CD8-positive, alpha-beta memory T cell (primary cell): ENCODE measurements around the gene PYCARD. TPM values are rescaled to one million over a fixed set of nuclear protein-coding genes. Genes with fewer than 3 reads are reported as not detected.
"Not testable (repeated sequence)": the region's sequence is repeated elsewhere in the genome, so short reads cannot be mapped to it uniquely, and the experiment has no call there.

Experiments used
- CTCF ChIA-PET: fragments of 350-600 bp; sonication (Branson Sonifier 250); formaldehyde crosslinking; loops from one replicate; lab custom pipeline; 2021; ENCODE audit warnings: antibody characterized with exemption; lab: Charles Lee
- POLR2A ChIA-PET: fragments of 350-600 bp; sonication (Branson Sonifier 250); formaldehyde crosslinking; loops from one replicate; lab custom pipeline; 2021; ENCODE audit warnings: antibody characterized with exemption; lab: Charles Lee
- DNase-seq, 5 donors: peaks; one replicate each; pipeline versions ENCODE4 v3.0.0 to v3.0.0-alpha.2; 2020 to 2022; ENCODE audit warnings: mixed read lengths in 1 of 5
- H3K27ac ChIP-seq: one replicate; pipeline ENCODE4 v1.7.0; 2013; ENCODE audit warnings: low read depth, mild to moderate bottlenecking, low read length, moderate library complexity
- H3K27me3 ChIP-seq: 2 replicates; pipeline ENCODE4 v1.7.0; 2013; ENCODE audit warnings: low read length, mild to moderate bottlenecking; ENCODE audit not compliant: insufficient read depth, poor library complexity, severe bottlenecking
- H3K36me3 ChIP-seq: 2 replicates; pipeline ENCODE4 v1.7.0; 2013; ENCODE audit warnings: mild to moderate bottlenecking, low read length, moderate library complexity; ENCODE audit not compliant: insufficient read depth
- H3K4me1 ChIP-seq: 2 replicates; pipeline ENCODE4 v1.7.0; 2013; ENCODE audit warnings: mild to moderate bottlenecking, low read length, moderate library complexity; ENCODE audit not compliant: insufficient read depth
- H3K4me3 ChIP-seq: 2 replicates; pipeline ENCODE4 v1.7.0; 2013; ENCODE audit warnings: mild to moderate bottlenecking, low read length
- H3K9me3 ChIP-seq: 2 replicates; pipeline ENCODE4 v1.7.0; 2013; ENCODE audit warnings: mild to moderate bottlenecking, low read length
- H3K27ac Mint-ChIP-seq, 8 donors: one replicate each; pipeline ENCODE4 v1.8.0; 2020 to 2021; ENCODE audit warnings: mixed read lengths in 8 of 8, mild to moderate bottlenecking in 6 of 8, inconsistent platforms in 3 of 8, moderate library complexity in 3 of 8
- H3K27me3 Mint-ChIP-seq, 2 donors: one replicate each; pipeline ENCODE4 v1.8.0; 2020 to 2021; ENCODE audit warnings: mixed read lengths in 2 of 2, mild to moderate bottlenecking in 1 of 2, moderate library complexity in 1 of 2
- H3K36me3 Mint-ChIP-seq, 3 donors: one replicate each; pipeline ENCODE4 v1.8.0; 2020 to 2021; ENCODE audit warnings: mixed read lengths in 3 of 3, inconsistent platforms in 1 of 3, mild to moderate bottlenecking in 1 of 3
- H3K4me1 Mint-ChIP-seq, 3 donors: one replicate each; pipeline ENCODE4 v1.8.0; 2020 to 2021; ENCODE audit warnings: mixed read lengths in 3 of 3, inconsistent platforms in 1 of 3, mild to moderate bottlenecking in 1 of 3
- H3K4me3 Mint-ChIP-seq, 7 donors: one replicate each; pipeline ENCODE4 v1.8.0; 2020 to 2021; ENCODE audit warnings: mixed read lengths in 7 of 7, mild to moderate bottlenecking in 6 of 7, moderate library complexity in 4 of 7, inconsistent platforms in 2 of 7
- H3K9me3 Mint-ChIP-seq, 5 donors: one replicate each; pipeline ENCODE4 v1.8.0; 2020 to 2022; ENCODE audit warnings: mixed read lengths in 5 of 5, mild to moderate bottlenecking in 3 of 5, moderate library complexity in 2 of 5, inconsistent platforms in 1 of 5
- polyA plus RNA-seq: library from polyadenylated mRNA; unstranded; fragments of 300-500 nt; fragmentation: Illumina TruSeq; gene quantifications from one replicate; pipeline ENCODE4 v1.2.3, GENCODE V29; 2021
- total RNA-seq, 2 experiments: library from RNA; stranded (reverse); gene quantifications; one replicate each; pipeline ENCODE4 v1.2.3, GENCODE V29; 2021

Gene PYCARD
- total and polyA plus RNA-seq, 3 experiments from 2014 or later, result 4.5 to 77.8 (median 5.9) TPM

DNA sequence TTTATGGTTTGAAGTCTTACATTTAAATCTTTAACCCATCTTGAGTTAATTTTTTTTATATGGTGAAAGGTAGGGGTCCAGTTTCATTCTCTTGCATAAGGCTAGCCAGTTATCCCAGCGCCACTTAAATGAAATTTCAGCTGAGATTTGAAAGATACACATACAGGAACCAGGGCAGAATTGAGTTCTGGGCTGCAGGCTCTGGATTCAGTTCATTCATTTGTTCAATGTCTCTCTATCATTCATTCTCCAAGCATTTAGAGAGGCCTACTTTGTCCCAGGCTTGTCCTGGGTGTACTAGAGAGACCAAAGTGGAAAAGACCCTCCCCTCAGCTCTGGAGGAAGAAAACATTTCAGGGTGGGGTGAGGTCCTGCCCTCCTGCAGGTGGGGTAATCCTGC lies 10.8 kb upstream of the PYCARD start:
- Histone ChIP-seq H3K27ac (no peak overlapping the region), H3K36me3 (no peaks in the 10 kb centered on the region), H3K4me3 (no peak overlapping the region), H3K4me1 (peaks cover 20% of the 10 kb centered on the region), H3K9me3 (no peaks in the 10 kb centered on the region), H3K27me3 (peaks cover 31% of the 10 kb centered on the region)
- peaks cover 35 to 37% of the 10 kb centered on the region in 2 donors for H3K27me3 Mint-ChIP-seq
- H3K9me3 Mint-ChIP-seq, result no peaks in the 10 kb centered on the region
- POLR2A ChIA-PET, result interaction anchor here (2.3 kb wide), 1 partner anchor 11 kb away, joined by 6 read pairs; the partner anchor contains the start of gene PYCARD
- no peaks in the 10 kb centered on the region for H3K36me3 Mint-ChIP-seq
- no peak overlapping the region for H3K4me3 Mint-ChIP-seq
- CTCF ChIA-PET, result interaction anchor here (1.0 kb wide), 1 partner anchor 169 kb away, joined by 3 read pairs; no protein-coding TSS in a partner anchor
- peaks cover 18 to 23% (median 21%) of the 10 kb centered on the region in 3 donors for H3K4me1 Mint-ChIP-seq
- no peak for DNase-seq
- H3K27ac Mint-ChIP-seq, result no peak overlapping the region

DNA sequence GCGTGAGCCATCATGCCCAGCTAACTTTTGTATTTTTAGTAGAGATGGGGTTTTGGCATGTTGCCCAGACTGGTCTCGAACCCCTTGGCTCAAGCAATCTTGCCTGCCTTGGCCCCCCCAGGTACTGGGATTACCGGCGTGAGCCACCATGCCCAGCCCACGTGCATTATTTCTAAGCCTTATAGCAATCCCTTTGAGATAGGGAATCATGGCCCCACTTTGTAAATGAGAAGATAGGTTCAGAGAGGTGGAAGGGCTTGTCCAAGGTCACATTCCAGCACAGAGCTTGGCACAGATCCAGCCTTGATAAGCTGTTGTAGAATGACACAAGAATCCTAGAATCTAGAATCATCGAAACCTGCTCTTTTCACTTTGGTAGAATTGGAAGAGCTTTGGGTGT lies 4.2 kb upstream of the PYCARD start:
- ChIA-PET CTCF (no interaction called here), POLR2A (interaction anchor here (0.6 kb wide), 1 partner anchor 11 kb away, joined by 3 read pairs; no protein-coding TSS in a partner anchor)
- Mint-ChIP-seq H3K9me3 (no peaks in the 10 kb centered on the region), H3K36me3 (peaks cover 0 to 4% (median 0%) of the 10 kb centered on the region in 3 donors), H3K4me3 (peak overlapping the region in 1 of 7 donors; percentile 63), H3K27me3 (no peaks in the 10 kb centered on the region), H3K4me1 (peaks cover 13 to 19% (median 14%) of the 10 kb centered on the region in 3 donors), H3K27ac (peak overlapping the region in 2 of 8 donors; percentile 7 to 63)
- Histone ChIP-seq H3K36me3 (no peaks in the 10 kb centered on the region), H3K27ac (no peak overlapping the region), H3K4me1 (peaks cover 10% of the 10 kb centered on the region), H3K9me3 (no peaks in the 10 kb centered on the region), H3K27me3 (no peaks in the 10 kb centered on the region), H3K4me3 (no peak overlapping the region)
- DNase-seq, result no peak

DNA sequence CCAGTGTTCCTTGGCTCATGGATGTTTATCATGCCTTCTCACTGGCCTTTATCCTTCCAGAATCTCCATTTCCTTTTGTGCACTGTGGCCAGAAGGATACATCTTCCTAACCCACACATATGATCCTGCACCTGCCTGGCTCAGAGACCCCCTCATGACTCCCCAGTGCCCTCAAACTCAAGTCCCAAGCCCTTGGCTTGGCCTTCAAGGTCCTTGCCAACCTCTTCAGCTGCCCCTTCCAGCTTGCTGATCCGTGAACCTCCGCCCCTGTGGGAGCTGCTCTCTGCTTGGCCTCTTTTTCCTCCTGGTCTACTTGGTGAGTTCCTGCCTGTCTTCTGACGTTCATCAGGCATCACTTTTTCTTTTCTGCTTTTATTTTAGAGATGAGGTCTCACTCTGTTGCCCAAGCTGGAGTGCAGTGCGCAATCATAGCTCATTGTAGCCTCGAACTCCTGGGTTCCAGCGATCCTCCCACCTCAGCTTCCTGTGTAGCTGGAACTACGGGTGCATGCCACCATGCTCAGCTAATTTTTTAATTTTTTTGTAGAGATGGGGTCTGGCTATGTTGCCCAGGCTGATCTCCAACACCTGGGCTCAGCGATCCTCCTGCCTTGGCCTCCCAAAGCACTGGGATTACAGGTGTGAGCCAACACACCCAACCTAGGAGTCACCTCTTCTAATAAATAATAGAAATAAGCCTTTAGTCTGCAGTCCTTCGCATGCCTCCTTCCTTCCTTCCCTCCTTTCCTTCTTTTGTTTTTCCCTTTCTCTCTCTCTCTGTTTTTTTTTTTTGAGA lies 2.5 kb upstream of the PYCARD start:
- peaks cover 28% of the 10 kb centered on the region for H3K4me1 ChIP-seq
- no peaks in the 10 kb centered on the region for H3K27me3 ChIP-seq
- Mint-ChIP-seq H3K27ac (peak overlapping the region in 4 of 8 donors; percentile 63 to 86 (median 70)), H3K9me3 (no peaks in the 10 kb centered on the region), H3K36me3 (peaks cover 0 to 8% (median 0%) of the 10 kb centered on the region in 3 donors), H3K4me1 (peaks cover 23 to 34% (median 25%) of the 10 kb centered on the region in 3 donors), H3K4me3 (peak overlapping the region in 5 of 7 donors; percentile 25 to 82 (median 44)), H3K27me3 (no peaks in the 10 kb centered on the region)
- POLR2A ChIA-PET, result interaction anchor here (0.9 kb wide), 1 partner anchor 10 kb away, joined by 4 read pairs; no protein-coding TSS in a partner anchor
- H3K9me3 ChIP-seq, result no peaks in the 10 kb centered on the region
- no peak for DNase-seq
- H3K36me3 ChIP-seq, result no peaks in the 10 kb centered on the region
- no peak overlapping the region for H3K27ac ChIP-seq
- H3K4me3 ChIP-seq, result no peak overlapping the region
- CTCF ChIA-PET, result no interaction called here

DNA sequence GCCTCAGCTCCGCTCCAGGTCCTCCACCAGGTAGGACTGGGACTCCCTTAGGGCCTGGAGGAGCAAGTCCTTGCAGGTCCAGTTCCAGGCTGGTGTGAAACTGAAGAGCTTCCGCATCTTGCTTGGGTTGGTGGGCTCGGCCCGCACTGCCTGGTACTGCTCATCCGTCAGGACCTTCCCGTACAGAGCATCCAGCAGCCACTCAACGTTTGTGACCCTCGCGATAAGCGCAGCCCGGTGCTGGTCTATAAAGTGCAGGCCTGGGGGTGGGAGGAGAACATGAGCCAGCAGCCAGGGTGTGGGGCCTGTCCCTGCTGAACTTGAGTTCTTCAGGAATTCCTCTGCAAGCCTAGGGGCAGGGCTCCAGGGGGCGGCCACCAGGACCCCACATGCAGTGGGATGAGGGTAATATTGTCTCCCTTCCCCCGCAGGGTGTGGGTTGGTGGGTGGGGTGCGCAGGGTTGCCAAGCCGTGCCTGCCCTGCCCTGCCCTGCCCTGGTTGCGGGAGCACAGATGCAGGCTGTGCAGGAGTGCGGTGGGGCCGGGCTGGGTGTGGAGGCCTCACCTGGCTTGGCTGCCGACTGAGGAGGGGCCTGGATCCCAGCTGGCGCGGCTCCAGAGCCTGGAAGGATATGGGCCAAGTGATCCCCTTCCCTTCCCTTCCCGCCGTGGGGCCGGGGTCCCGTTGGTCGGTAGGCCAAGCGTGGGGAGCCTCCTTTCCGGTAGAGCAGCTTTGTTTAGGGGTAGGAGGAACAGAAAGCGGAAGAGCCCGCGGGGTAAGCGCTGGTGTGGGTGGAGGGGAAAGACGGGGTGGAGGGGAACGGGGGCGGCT lies 762 bp downstream of the PYCARD start:
- peak overlapping the region; percentile 83 for H3K4me3 ChIP-seq
- peaks cover 42 to 61% (median 47%) of the 10 kb centered on the region in 3 donors for H3K4me1 Mint-ChIP-seq
- H3K9me3 ChIP-seq, result no peaks in the 10 kb centered on the region
- ChIA-PET POLR2A (interaction anchor here (0.7 to 3.5 kb wide), 12 partner anchors 9 to 129 kb away, joined by 3 to 40 read pairs (median 6); partner anchors contain the start of genes FUS, KAT8, PYDC1 and TRIM72), CTCF (interaction anchor here (0.8 to 3.6 kb wide), 8 partner anchors 14 to 241 kb away, joined by 3 to 11 read pairs (median 3); partner anchors contain the start of genes PYDC1, ZNF646, ZNF668 and ZNF843)
- no peaks in the 10 kb centered on the region for H3K9me3 Mint-ChIP-seq
- H3K27ac Mint-ChIP-seq, result peak overlapping the region; percentile 35 to 96 (median 84)
- H3K27ac ChIP-seq, result peak overlapping the region; percentile 61
- no peaks in the 10 kb centered on the region for H3K27me3 Mint-ChIP-seq
- no peaks in the 10 kb centered on the region for H3K27me3 ChIP-seq
- peaks cover 0 to 33% (median 2%) of the 10 kb centered on the region in 3 donors for H3K36me3 Mint-ChIP-seq
- peaks cover 40% of the 10 kb centered on the region for H3K4me1 ChIP-seq
- peak; percentile 20 to 63 (median 51) for DNase-seq
- H3K4me3 Mint-ChIP-seq, result peak overlapping the region; percentile 80 to 96 (median 89)
- H3K36me3 ChIP-seq, result no peaks in the 10 kb centered on the region

DNA sequence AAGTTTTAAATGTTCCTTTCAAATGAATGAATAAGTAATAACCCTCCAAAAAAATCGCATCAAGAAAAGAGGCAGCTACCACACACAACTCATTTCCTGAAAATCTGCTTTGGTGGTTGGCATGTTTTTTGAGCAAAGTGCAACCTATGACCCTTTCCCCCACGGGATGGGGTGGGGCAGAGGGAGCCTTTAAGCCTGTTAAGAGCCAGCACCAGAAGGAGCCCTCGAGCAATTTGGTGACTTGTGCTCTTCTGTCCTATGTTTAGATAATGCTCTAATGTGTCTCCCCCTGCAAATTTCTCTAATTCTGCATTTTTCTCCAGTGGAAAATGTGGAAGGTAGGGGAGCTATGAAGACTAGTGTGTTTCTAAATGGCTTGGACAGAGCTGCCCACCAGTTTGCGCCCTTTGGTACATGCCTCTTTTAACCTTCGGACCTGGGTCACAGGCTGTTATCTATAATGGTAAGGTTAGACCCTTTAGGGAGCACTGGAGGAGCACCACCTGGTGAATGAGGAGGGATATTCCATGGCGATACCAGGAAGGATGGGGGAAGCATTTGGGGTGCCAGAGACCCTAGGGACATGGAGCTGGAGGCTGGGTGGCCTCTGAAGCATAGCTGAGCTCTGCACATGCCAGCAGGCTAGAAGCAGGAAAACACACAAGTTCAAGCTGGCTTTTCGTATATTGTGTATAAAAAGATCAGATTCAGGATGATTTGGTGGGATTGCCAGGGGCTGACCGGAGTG lies 1.6 kb downstream of the PYCARD start:
- peak overlapping the region; percentile 80 to 96 (median 89) for H3K4me3 Mint-ChIP-seq
- H3K27me3 ChIP-seq, result no peaks in the 10 kb centered on the region
- H3K36me3 ChIP-seq, result no peaks in the 10 kb centered on the region
- H3K9me3 Mint-ChIP-seq, result no peaks in the 10 kb centered on the region
- H3K36me3 Mint-ChIP-seq, result peaks cover 0 to 39% (median 2%) of the 10 kb centered on the region in 3 donors
- CTCF ChIA-PET, result interaction anchor here (1.0 to 3.6 kb wide), 5 partner anchors 15 to 242 kb away, joined by 3 to 11 read pairs (median 3); partner anchors contain the start of genes PYDC1, ZNF646 and ZNF668
- H3K4me1 ChIP-seq, result peaks cover 40% of the 10 kb centered on the region
- peak in 4 of 5 donors; percentile 34 to 68 (median 50) for DNase-seq
- H3K9me3 ChIP-seq, result no peaks in the 10 kb centered on the region
- H3K27ac ChIP-seq, result no peak overlapping the region
- H3K27me3 Mint-ChIP-seq, result no peaks in the 10 kb centered on the region
- peaks cover 42 to 66% (median 53%) of the 10 kb centered on the region in 3 donors for H3K4me1 Mint-ChIP-seq
- POLR2A ChIA-PET, result interaction anchor here (1.3 to 3.5 kb wide), 9 partner anchors 8 to 127 kb away, joined by 3 to 40 read pairs (median 6); partner anchors contain the start of genes FUS, KAT8, PYDC1 and TRIM72
- peak overlapping the region; percentile 83 for H3K4me3 ChIP-seq
- H3K27ac Mint-ChIP-seq, result peak overlapping the region; percentile 35 to 96 (median 84)

DNA sequence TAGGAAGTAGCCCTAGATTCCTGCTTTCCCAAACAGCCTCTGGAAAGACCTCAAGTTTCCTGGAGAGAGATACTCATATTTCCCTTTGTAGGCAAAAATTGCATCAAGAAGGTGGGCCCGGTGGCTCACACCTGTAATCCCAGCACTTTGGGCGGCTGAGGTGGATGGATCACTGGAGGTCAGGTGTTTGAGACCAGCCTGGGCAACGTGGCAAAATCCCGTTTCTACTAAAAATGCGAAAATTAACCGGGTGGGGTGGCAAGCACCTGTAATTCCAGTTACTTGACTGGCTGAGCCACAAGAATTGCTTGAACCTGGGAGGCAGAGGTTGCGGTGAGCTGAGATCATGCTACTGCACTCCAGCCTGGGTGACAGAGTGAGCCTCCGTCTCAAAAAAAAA lies 2.4 kb downstream of the PYCARD start:
- H3K36me3 ChIP-seq, H3K27me3 Mint-ChIP-seq, DNase-seq, H3K27me3 ChIP-seq, H3K27ac ChIP-seq, H3K4me3 ChIP-seq, H3K9me3 ChIP-seq, H3K9me3 Mint-ChIP-seq: not testable (repeated sequence)
- H3K4me3 Mint-ChIP-seq, result peak overlapping the region in 5 of 7 donors; percentile 16 to 80 (median 29)
- H3K4me1 ChIP-seq, result peaks cover 40% of the 10 kb centered on the region
- H3K27ac Mint-ChIP-seq, result peak overlapping the region in 5 of 8 donors; percentile 35 to 85 (median 40)
- peaks cover 43 to 69% (median 55%) of the 10 kb centered on the region in 3 donors for H3K4me1 Mint-ChIP-seq
- H3K36me3 Mint-ChIP-seq, result peaks cover 0 to 47% (median 2%) of the 10 kb centered on the region in 3 donors
- POLR2A ChIA-PET, result interaction anchor here (1.3 to 3.5 kb wide), 5 partner anchors 15 to 83 kb away, joined by 3 to 40 read pairs (median 4); partner anchors contain the start of genes FUS, KAT8 and PYDC1
- CTCF ChIA-PET, result interaction anchor here (1.0 to 3.6 kb wide), 4 partner anchors 16 to 243 kb away, joined by 3 to 11 read pairs (median 4); partner anchors contain the start of gene PYDC1
